Neural cell (in vitro differentiated cells): ENCODE data around the gene ITGB3BP. TPM values are rescaled to one million over a fixed set of nuclear protein-coding genes. Genes with fewer than 3 reads are reported as not detected.

ENCODE experiments used
- H2AFZ ChIP-seq: fragments of 200-600, 300-800 bp; sonication (generic), shearing (Covaris generic); 2 replicates; pipeline ENCODE4 v1.6.0; 2014; ENCODE audit warnings: low read depth, mild to moderate bottlenecking, antibody characterized with exemption, low read length, moderate library complexity
- H3F3A ChIP-seq: fragments of 200-600 bp; shearing (Covaris generic); 2 replicates; pipeline ENCODE4 v1.6.1; 2016; ENCODE audit warnings: mild to moderate bottlenecking, moderate library complexity, mixed read lengths, antibody characterized with exemption, low read length; ENCODE audit not compliant: insufficient read depth, poor library complexity, severe bottlenecking
- H3K27ac ChIP-seq: fragments of 200-600, 300-800 bp; sonication (generic), shearing (Covaris generic); 2 replicates; pipeline ENCODE4 v1.5.1; 2014; ENCODE audit warnings: mild to moderate bottlenecking, low read length, moderate library complexity
- H3K27me3 ChIP-seq: fragments of 300-800, 200-600 bp; sonication (generic), shearing (Covaris generic); 2 replicates; pipeline ENCODE4 v1.6.0; 2014; ENCODE audit warnings: mild to moderate bottlenecking, low read depth, low read length, moderate library complexity; ENCODE audit not compliant: insufficient read depth
- H3K36me3 ChIP-seq: fragments of 300-800, 200-600 bp; sonication (generic), shearing (Covaris generic); 2 replicates; pipeline ENCODE4 v1.5.1; 2014; ENCODE audit warnings: mild to moderate bottlenecking, antibody characterized with exemption, low read length, moderate library complexity; ENCODE audit not compliant: insufficient read depth
- H3K4me2 ChIP-seq: fragments of 300-800, 200-600 bp; sonication (generic), shearing (Covaris generic); 2 replicates; pipeline ENCODE4 v1.6.0; 2014; ENCODE audit warnings: mild to moderate bottlenecking, low read length
- H3K4me3 ChIP-seq: fragments of 300-800, 200-600 bp; sonication (generic), shearing (Covaris generic); 2 replicates; pipeline ENCODE4 v1.5.1; 2014; ENCODE audit warnings: mild to moderate bottlenecking, low read length, moderate library complexity
- H3K79me2 ChIP-seq: fragments of 200-600 bp; shearing (Covaris generic); replicated peaks from 2 replicates; pipeline ENCODE4 v1.6.0; 2014; ENCODE audit warnings: mild to moderate bottlenecking, low read length, moderate library complexity; ENCODE audit not compliant: insufficient read depth
- H3K9ac ChIP-seq: fragments of 300-800, 200-600 bp; sonication (generic), shearing (Covaris generic); 2 replicates; pipeline ENCODE4 v1.6.1; 2016; ENCODE audit warnings: mild to moderate bottlenecking, low read length, mixed read lengths
- H3K9me2 ChIP-seq: fragments of 200-600 bp; shearing (Covaris generic); 2 replicates; pipeline ENCODE4 v1.6.1; 2016; ENCODE audit warnings: mild to moderate bottlenecking, low read length, mixed read lengths; ENCODE audit not compliant: insufficient read depth
- H3K9me3 ChIP-seq: fragments of 200-600, 300-800 bp; sonication (generic), shearing (Covaris generic); 2 replicates; pipeline ENCODE4 v1.6.1; 2016; ENCODE audit warnings: mild to moderate bottlenecking, mixed run types, low read length, moderate library complexity, mixed read lengths
- H4K20me1 ChIP-seq: fragments of 200-600 bp; shearing (Covaris generic); 2 replicates; pipeline ENCODE4 v1.6.1; 2016; ENCODE audit warnings: mild to moderate bottlenecking, mixed run types; ENCODE audit not compliant: insufficient read depth
- EP300 ChIP-seq: fragments of 450-650 bp; conservative IDR thresholded peaks from 2 replicates; pipeline ENCODE4 v1.6.1; 2014; ENCODE audit warnings: antibody characterized with exemption, mild to moderate bottlenecking, moderate library complexity; ENCODE audit not compliant: poor library complexity, severe bottlenecking
- EZH2 ChIP-seq: fragments of 200-600, 300-800 bp; shearing (Covaris generic), sonication (generic); IDR thresholded peaks from 2 replicates; pipeline ENCODE4 v1.6.1; 2014; ENCODE audit warnings: antibody characterized with exemption, low read length, borderline replicate concordance, mild to moderate bottlenecking; ENCODE audit not compliant: insufficient read depth, poor library complexity, severe bottlenecking
- MXI1 ChIP-seq: fragments of 450-650 bp; conservative IDR thresholded peaks from 2 replicates; pipeline ENCODE4 v1.6.1; 2014; ENCODE audit warnings: antibody characterized with exemption, mild to moderate bottlenecking; ENCODE audit not compliant: poor library complexity, severe bottlenecking
- POLR2AphosphoS5 ChIP-seq: IDR thresholded peaks from 2 replicates; pipeline ENCODE4 v1.6.1; 2012
- RAD21 ChIP-seq: fragments of 450-650 bp; conservative IDR thresholded peaks from 2 replicates; pipeline ENCODE4 v1.6.1; 2014; ENCODE audit warnings: antibody characterized with exemption, mild to moderate bottlenecking, moderate library complexity
- REST ChIP-seq: IDR thresholded peaks from 2 replicates; pipeline ENCODE4 v1.6.1; 2012; ENCODE audit warnings: borderline replicate concordance
- SMC3 ChIP-seq: fragments of 450-650 bp; conservative IDR thresholded peaks from 2 replicates; pipeline ENCODE4 v1.6.1; 2014; ENCODE audit warnings: antibody characterized with exemption, mild to moderate bottlenecking, moderate library complexity; ENCODE audit not compliant: poor library complexity
- TAF1 ChIP-seq: IDR thresholded peaks from 2 replicates; pipeline ENCODE4 v1.6.1; 2012; ENCODE audit warnings: low read depth
- polyA plus RNA-seq: library from polyadenylated mRNA; depleted of rRNA; stranded (reverse); fragments of >200 nt; gene quantifications from 2 replicates; pipeline ENCODE4 v1.2.3, GENCODE V29; 2014
- TF ChIP-seq, protein P1 (sequence below): fragments of 450-650 bp; IDR thresholded peaks from 2 replicates; pipeline ENCODE4 v1.5.1; 2014; ENCODE audit warnings: antibody characterized with exemption, mild to moderate bottlenecking, moderate library complexity; ENCODE audit not compliant: poor library complexity, severe bottlenecking

ITGB3BP gene
- polyA plus RNA-seq, 1 donor from 2014 or later: 29.0 TPM

GRCh38 chr1:63498106-63498505 is 24.9 kb downstream of the ITGB3BP start:
- Histone ChIP-seq H3K36me3 (no peaks in the 10 kb centered on the region), H3K9me3 (no peaks in the 10 kb centered on the region), H3K27ac (no peak overlapping the region), H3K79me2 (no peaks in the 10 kb centered on the region), H3F3A (no peaks in the 10 kb centered on the region), H3K9me2 (no peaks in the 10 kb centered on the region), H3K27me3 (no peaks in the 10 kb centered on the region), H3K9ac (no peak overlapping the region), H3K4me2 (no peak overlapping the region), H2AFZ (no peak overlapping the region), H4K20me1 (no peaks in the 10 kb centered on the region), H3K4me3 (no peak overlapping the region)
- TF ChIP-seq EP300: no peak
- no peak for TF ChIP-seq SMC3
- TF ChIP-seq, protein P1, sequence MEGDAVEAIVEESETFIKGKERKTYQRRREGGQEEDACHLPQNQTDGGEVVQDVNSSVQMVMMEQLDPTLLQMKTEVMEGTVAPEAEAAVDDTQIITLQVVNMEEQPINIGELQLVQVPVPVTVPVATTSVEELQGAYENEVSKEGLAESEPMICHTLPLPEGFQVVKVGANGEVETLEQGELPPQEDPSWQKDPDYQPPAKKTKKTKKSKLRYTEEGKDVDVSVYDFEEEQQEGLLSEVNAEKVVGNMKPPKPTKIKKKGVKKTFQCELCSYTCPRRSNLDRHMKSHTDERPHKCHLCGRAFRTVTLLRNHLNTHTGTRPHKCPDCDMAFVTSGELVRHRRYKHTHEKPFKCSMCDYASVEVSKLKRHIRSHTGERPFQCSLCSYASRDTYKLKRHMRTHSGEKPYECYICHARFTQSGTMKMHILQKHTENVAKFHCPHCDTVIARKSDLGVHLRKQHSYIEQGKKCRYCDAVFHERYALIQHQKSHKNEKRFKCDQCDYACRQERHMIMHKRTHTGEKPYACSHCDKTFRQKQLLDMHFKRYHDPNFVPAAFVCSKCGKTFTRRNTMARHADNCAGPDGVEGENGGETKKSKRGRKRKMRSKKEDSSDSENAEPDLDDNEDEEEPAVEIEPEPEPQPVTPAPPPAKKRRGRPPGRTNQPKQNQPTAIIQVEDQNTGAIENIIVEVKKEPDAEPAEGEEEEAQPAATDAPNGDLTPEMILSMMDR: no peak
- TF ChIP-seq TAF1: no peak

DNA sequence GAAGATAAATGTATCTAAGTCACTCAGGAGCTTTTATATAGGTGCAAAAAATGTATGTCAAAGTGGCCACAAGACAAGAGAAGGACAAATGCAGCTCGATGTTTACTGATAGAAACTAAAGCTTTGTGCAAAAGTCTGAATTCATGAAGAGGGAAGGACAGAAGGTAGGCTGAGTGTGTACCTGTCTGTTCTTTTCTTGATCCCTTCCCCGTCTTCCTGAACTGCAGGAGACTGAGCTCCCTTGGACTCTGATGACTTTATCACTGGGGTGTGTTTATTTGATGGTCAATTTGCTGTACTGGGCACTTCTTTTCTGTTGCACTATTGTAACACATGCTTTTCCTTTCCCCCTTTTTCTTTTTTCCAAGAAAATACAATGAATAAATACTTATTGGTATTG is 25.4 kb downstream of the ITGB3BP start:
- Histone ChIP-seq H3K9ac (no peak overlapping the region), H4K20me1 (no peaks in the 10 kb centered on the region), H3K9me2 (no peaks in the 10 kb centered on the region), H3K27ac (no peak overlapping the region), H2AFZ (no peak overlapping the region), H3F3A (no peaks in the 10 kb centered on the region), H3K9me3 (no peaks in the 10 kb centered on the region), H3K79me2 (no peaks in the 10 kb centered on the region), H3K4me2 (no peak overlapping the region), H3K27me3 (no peaks in the 10 kb centered on the region), H3K4me3 (no peak overlapping the region), H3K36me3 (no peaks in the 10 kb centered on the region)
- no peak for TF ChIP-seq EZH2
- TF ChIP-seq, protein P1: no peak
- TF ChIP-seq REST: no peak
- no peak for TF ChIP-seq SMC3
- no peak for TF ChIP-seq EP300
- no peak for TF ChIP-seq TAF1
- no peak for TF ChIP-seq RAD21
- no peak for TF ChIP-seq MXI1
- no peak for TF ChIP-seq POLR2AphosphoS5
